Keratinocyte (primary cell): Measurements from ENCODE around the gene CST1. TPM values are rescaled to one million over a fixed set of nuclear protein-coding genes. Genes with fewer than 3 reads are reported as not detected.
"Not testable (repeated sequence)": the region's sequence is repeated elsewhere in the genome, so short reads cannot be mapped to it uniquely, and the experiment has no call there.

Experiments used
- DNase-seq: peaks from one replicate; pipeline ENCODE4 v3.0.0-alpha.2; 2011; ENCODE audit warnings: low read depth, missing footprints, low spot score
- FAIRE-seq: peaks from 2 replicates; lab custom pipeline; 2011; peaks lifted over from hg19 to GRCh38; lab: Jason Lieb, UNC
- H2AFZ ChIP-seq: 2 replicates; pipeline ENCODE4 v1.6.0; 2012; ENCODE audit warnings: low read length, control low read depth, inconsistent platforms; ENCODE audit not compliant: control insufficient read depth
- H3K27ac ChIP-seq: 2 replicates; pipeline ENCODE4 v1.5.1; 2011; ENCODE audit warnings: low read length; ENCODE audit not compliant: control insufficient read depth, insufficient read depth
- H3K27me3 ChIP-seq: 3 replicates; pipeline ENCODE4 v1.6.0; 2011; ENCODE audit warnings: low read length; ENCODE audit not compliant: control insufficient read depth, insufficient read depth; ENCODE audit errors: extremely low read depth
- H3K36me3 ChIP-seq, 2 experiments: 2 replicates in 1 of 2; 3 replicates in 1 of 2; pipeline ENCODE4 v1.5.1; 2011; ENCODE audit warnings: low read length in 2 of 2, mild to moderate bottlenecking in 1 of 2; ENCODE audit not compliant: control insufficient read depth in 2 of 2, insufficient read depth in 2 of 2; ENCODE audit errors: extremely low read depth in 1 of 2
- H3K4me1 ChIP-seq: 3 replicates; pipeline ENCODE4 v1.5.1; 2011; ENCODE audit warnings: low read length; ENCODE audit not compliant: control insufficient read depth, insufficient read depth; ENCODE audit errors: extremely low read depth
- H3K4me2 ChIP-seq: 3 replicates; pipeline ENCODE4 v1.6.0; 2011; ENCODE audit warnings: low read depth, low read length; ENCODE audit not compliant: control insufficient read depth, insufficient read depth; ENCODE audit errors: extremely low read depth
- H3K4me3 ChIP-seq, 3 experiments: fragments of 200-600 bp in 1 of 3; sonication (generic) in 1 of 3; 2 replicates in 2 of 3; 3 replicates in 1 of 3; pipeline ENCODE4 v1.5.1; 2011 to 2016; ENCODE audit warnings: low read length in 3 of 3, mild to moderate bottlenecking in 3 of 3, control low read depth in 2 of 3, inconsistent platforms in 1 of 3, low read depth in 1 of 3, mixed read lengths in 1 of 3, mixed run types in 1 of 3, moderate library complexity in 1 of 3; ENCODE audit not compliant: control insufficient read depth in 2 of 3, insufficient read depth in 2 of 3; ENCODE audit errors: extremely low read depth in 1 of 3
- H3K79me2 ChIP-seq: 2 replicates; pipeline ENCODE4 v1.6.0; 2012; ENCODE audit warnings: low read length; ENCODE audit not compliant: control insufficient read depth, insufficient read depth
- H3K9ac ChIP-seq: 3 replicates; pipeline ENCODE4 v1.6.0; 2011; ENCODE audit warnings: low read length; ENCODE audit not compliant: control insufficient read depth, insufficient read depth; ENCODE audit errors: extremely low read depth
- H3K9me1 ChIP-seq: 3 replicates; pipeline ENCODE4 v1.6.0; 2011; ENCODE audit warnings: low read length; ENCODE audit not compliant: control insufficient read depth, insufficient read depth; ENCODE audit errors: extremely low read depth
- H3K9me3 ChIP-seq: 2 replicates; pipeline ENCODE4 v1.5.1; 2012; ENCODE audit warnings: low read depth, low read length; ENCODE audit not compliant: control insufficient read depth
- H4K20me1 ChIP-seq: 3 replicates; pipeline ENCODE4 v1.6.0; 2011; ENCODE audit warnings: low read length; ENCODE audit not compliant: control insufficient read depth, insufficient read depth; ENCODE audit errors: extremely low read depth
- CTCF ChIP-seq, 3 experiments: IDR thresholded peaks in 1 of 3; conservative IDR thresholded peaks in 1 of 3; optimal IDR thresholded peaks in 1 of 3; 2 replicates in 2 of 3; 3 replicates in 1 of 3; pipeline versions ENCODE3 to v1.5.1; 2011; ENCODE audit warnings: low read length in 3 of 3, mild to moderate bottlenecking in 3 of 3, moderate library complexity in 2 of 3, control low read depth in 1 of 3, inconsistent platforms in 1 of 3; ENCODE audit not compliant: insufficient read depth in 2 of 3; ENCODE audit errors: extremely low read depth in 1 of 3
- EZH2 ChIP-seq: IDR thresholded peaks from one replicate; pipeline ENCODE4 v1.6.1; 2012; ENCODE audit warnings: inconsistent platforms, mild to moderate bottlenecking, low read length, moderate library complexity
- dilution Hi-C: fragments of 300-500 bp; cut with MboI; formaldehyde crosslinking; loops from one replicate; pipeline ENCODE4 v1.7.0; 2020; ENCODE audit warnings: low sequenced_read_pairs; ENCODE audit not compliant: extremely low pct_ligation_motif_present
- polyA plus RNA-seq, 5 experiments: library from polyadenylated mRNA; depleted of rRNA in 3 of 5; stranded (reverse) in 3 of 5; stranded (forward) in 1 of 5; unstranded in 1 of 5; fragments of >200 nt; gene quantifications; 1 replicate in 1 of 5; 2 replicates in 3 of 5; 3 replicates in 1 of 5; pipeline versions ENCODE4 v1.2.1 to v1.2.3, GENCODE V29; 2011 to 2012; ENCODE audit warnings: missing spikeins in 2 of 5, low read depth in 1 of 5, low replicate concordance in 1 of 5

The CST1 gene
- polyA plus RNA-seq, 1 donor (not counting 4 experiments of a cell fraction or from before 2014, with no cell fraction given) = not detected

GRCh38 chr20:23723659-23724307, 27.0 kb downstream of the CST1 start:
- DNase-seq, H2AFZ ChIP-seq, dilution Hi-C loops, H3K36me3 ChIP-seq, H3K4me3 ChIP-seq, H3K79me2 ChIP-seq, H3K4me2 ChIP-seq, H3K27me3 ChIP-seq, H3K27ac ChIP-seq, H4K20me1 ChIP-seq, H3K9ac ChIP-seq, H3K9me3 ChIP-seq, H3K4me1 ChIP-seq, H3K9me1 ChIP-seq: not testable (repeated sequence)
- peak; percentile 25 to 51 (median 36) for TF ChIP-seq CTCF (optimal IDR thresholded peaks at IDR 0.05 in 1 of 3, IDR thresholded peaks at IDR 0.05 in 1 of 3, conservative IDR thresholded peaks at IDR 0.05 in 1 of 3; ENCODE audit: extremely low read depth in 1 of 3, insufficient read depth in 2 of 3, low read length in 3 of 3)
- peak; percentile 87 for FAIRE-seq

- H2AFZ ChIP-seq, H3K4me2 ChIP-seq, H3K79me2 ChIP-seq, H3K4me1 ChIP-seq, H3K27me3 ChIP-seq, H3K9ac ChIP-seq, H3K36me3 ChIP-seq, H3K9me1 ChIP-seq, H4K20me1 ChIP-seq, H3K27ac ChIP-seq, DNase-seq, dilution Hi-C loops, FAIRE-seq, H3K4me3 ChIP-seq, H3K9me3 ChIP-seq: not testable (repeated sequence)
These were observed 27.9 kb downstream of the CST1 start for GRCh38 chr20:23722851-23723250.

GRCh38 chr20:23721962-23722361, 28.8 kb downstream of the CST1 start:
- Histone ChIP-seq H3K36me3 (no peaks in the 10 kb centered on the region), H3K9me3 (no peaks in the 10 kb centered on the region), H3K27ac (no peak overlapping the region), H2AFZ (no peak overlapping the region), H3K4me1 (no peaks in the 10 kb centered on the region), H4K20me1 (no peaks in the 10 kb centered on the region), H3K79me2 (no peaks in the 10 kb centered on the region), H3K4me2 (no peak overlapping the region), H3K9ac (no peak overlapping the region), H3K9me1 (no peaks in the 10 kb centered on the region), H3K27me3 (no peaks in the 10 kb centered on the region), H3K4me3 (no peak overlapping the region)
- DNase-seq (no peak), FAIRE-seq (no peak)
- dilution Hi-C loops = no loop called here
- no peak for TF ChIP-seq EZH2
- TF ChIP-seq CTCF (optimal IDR thresholded peaks at IDR 0.05 in 1 of 3, IDR thresholded peaks at IDR 0.05 in 1 of 3, conservative IDR thresholded peaks at IDR 0.05 in 1 of 3; ENCODE audit: extremely low read depth in 1 of 3, insufficient read depth in 2 of 3, low read length in 3 of 3) = no peak

GRCh38 chr20:23719351-23719750, 31.4 kb downstream of the CST1 start:
- H3K27ac ChIP-seq, H3K4me2 ChIP-seq, H3K27me3 ChIP-seq, H4K20me1 ChIP-seq, DNase-seq, H3K79me2 ChIP-seq, H3K9me1 ChIP-seq, FAIRE-seq, H2AFZ ChIP-seq, dilution Hi-C loops, H3K9ac ChIP-seq, H3K4me3 ChIP-seq, H3K36me3 ChIP-seq, H3K9me3 ChIP-seq, H3K4me1 ChIP-seq: not testable (repeated sequence)
